Epithelial cell of esophagus (primary cell): Measurements from ENCODE around the gene TPCN1.

Experiments used
- DNase-seq: peaks from one replicate; pipeline ENCODE4 v3.0.0; 2010; ENCODE audit warnings: low read depth
- H3K4me3 ChIP-seq: 2 replicates; pipeline ENCODE4 v1.5.1; 2011; ENCODE audit warnings: mild to moderate bottlenecking, low read length, control low read depth
- CTCF ChIP-seq: IDR thresholded peaks from 2 replicates; pipeline ENCODE4 v1.5.1; 2011; ENCODE audit warnings: low read depth, mild to moderate bottlenecking, low read length, control low read depth, inconsistent platforms; ENCODE audit not compliant: insufficient read depth; ENCODE audit errors: missing control alignments

Gene TPCN1

GRCh38 chr12:113302466-113302865 lies 81.2 kb downstream of the TPCN1 start:
- no peak for DNase-seq
- no peak for TF ChIP-seq CTCF
- H3K4me3 ChIP-seq, result no peak overlapping the region

DNA sequence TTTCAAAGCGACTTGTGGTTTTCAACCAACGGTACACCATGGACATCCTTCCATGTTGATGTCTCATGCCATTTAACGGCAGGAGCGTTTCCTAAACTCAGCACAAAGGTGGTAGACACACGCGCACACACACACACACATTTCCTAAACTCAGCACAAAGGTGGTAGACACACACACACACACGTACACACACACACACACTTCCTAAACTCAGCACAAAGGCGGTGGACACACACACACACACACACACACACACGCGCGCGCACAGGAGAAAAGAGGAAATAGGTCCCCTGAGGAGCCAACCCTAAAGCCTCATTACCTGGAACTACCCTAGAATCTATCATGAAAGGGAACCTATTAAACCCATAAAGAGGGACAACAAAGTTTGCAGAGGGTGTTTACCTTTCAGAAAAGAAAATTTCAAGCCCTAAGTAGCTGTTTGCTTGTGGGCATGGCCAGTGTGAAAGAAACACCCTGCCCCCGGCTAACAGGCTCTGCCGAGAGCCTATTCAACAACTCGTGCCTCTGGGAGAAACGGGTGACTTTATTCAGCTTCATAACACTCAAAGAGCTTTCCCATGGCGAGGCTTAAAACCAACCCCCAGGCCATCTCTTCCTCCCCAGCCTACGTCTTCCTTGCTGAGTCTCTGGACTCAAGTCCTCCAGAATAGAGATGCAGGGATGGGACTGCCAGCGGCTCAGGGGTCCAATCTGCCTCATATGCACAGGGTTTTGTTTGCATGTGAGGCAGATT lies 81.8 kb downstream of the TPCN1 start:
- no peak for TF ChIP-seq CTCF
- H3K4me3 ChIP-seq, result no peak overlapping the region
- DNase-seq, result no peak

GRCh38 chr12:113305281-113305856 lies 84.1 kb downstream of the TPCN1 start:
- DNase-seq, result no peak
- no peak for TF ChIP-seq CTCF
- no peak overlapping the region for H3K4me3 ChIP-seq

DNA sequence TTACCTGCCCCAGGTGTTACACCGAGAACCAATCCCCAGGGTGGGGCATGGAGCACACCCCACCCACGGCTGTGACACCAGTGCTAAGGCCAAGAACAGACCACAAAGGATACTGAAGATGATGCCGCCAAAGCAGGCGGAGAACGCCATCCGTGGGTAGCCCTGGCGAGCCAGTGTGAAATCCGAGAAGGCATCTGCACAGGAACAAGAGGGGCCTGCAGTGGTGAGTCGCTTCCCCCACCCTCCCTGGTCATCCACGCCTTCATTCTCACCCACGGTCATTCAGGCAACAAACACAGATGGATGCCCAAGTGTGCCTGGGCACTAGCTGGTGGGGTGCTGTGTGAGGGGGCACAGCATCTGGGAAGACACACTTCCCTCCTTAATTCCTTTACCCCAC lies 85.1 kb downstream of the TPCN1 start:
- TF ChIP-seq CTCF, result no peak
- no peak overlapping the region for H3K4me3 ChIP-seq
- no peak for DNase-seq

DNA sequence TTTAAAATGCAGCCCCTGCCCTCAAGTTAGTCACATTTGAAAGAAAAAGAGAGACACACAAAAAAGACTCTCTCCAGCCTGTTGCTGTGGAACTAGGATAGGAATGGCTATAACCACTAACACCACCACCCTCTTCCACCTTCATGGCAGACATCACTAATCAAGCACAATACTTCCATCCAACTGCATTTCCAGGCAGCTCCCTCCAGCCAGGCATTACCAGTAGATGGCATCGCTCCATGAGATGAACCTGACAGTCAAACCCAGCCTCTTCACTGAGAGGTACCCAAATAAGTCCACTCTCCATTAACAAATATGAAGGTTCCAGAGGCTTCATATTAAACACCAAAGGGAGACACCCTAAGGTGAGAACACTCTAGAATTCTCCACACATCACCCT lies 89.2 kb downstream of the TPCN1 start:
- no peak overlapping the region for H3K4me3 ChIP-seq
- no peak for TF ChIP-seq CTCF
- DNase-seq, result peak; percentile 32

GRCh38 chr12:113314121-113314529 lies 92.9 kb downstream of the TPCN1 start:
- H3K4me3 ChIP-seq, result no peak overlapping the region
- no peak for TF ChIP-seq CTCF
- DNase-seq, result no peak

- no peak for TF ChIP-seq CTCF
- no peak for DNase-seq
- no peak overlapping the region for H3K4me3 ChIP-seq
These were observed 94.1 kb downstream of the TPCN1 start for GRCh38 chr12:113315358-113315757.
